ENCODE results near the gene FAR2. TPM values are rescaled to one million over a fixed set of nuclear protein-coding genes. Genes with fewer than 3 reads are reported as not detected.

The FAR2 gene
- total and polyA plus RNA-seq, 7 donors: 0.75 to 1.9 (median 1.6) TPM

DNA sequence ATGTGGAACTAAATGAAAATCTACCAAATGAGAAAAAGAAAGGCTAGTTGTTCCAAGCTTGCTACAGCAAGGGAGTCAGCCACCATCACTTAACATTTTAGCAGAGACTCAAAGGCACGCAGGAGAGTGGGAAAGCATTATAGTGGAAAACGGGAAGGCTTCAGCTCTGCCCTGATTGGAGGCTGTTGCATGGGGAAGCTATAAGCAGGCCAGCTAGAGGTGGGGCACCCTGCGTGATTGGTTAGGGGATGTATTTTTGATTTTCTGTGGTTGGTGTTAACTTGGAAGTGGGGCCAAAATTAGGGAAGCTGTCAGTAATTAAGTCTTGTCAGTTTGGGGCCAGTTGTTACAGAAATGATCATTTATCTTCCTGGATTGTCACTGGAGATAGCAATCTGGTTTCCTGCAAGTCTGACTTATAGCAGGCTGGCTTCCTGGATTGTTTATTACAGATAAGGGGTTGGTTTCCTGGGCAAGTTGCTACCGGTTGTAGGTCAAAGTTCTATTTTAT, 93.9 kb downstream of the FAR2 start:
- DNase-seq: no peak
- Histone ChIP-seq H3K36me3 (ENCODE audit: insufficient read depth in 1 of 2, low read depth in 1 of 2) (no peaks in the 10 kb centered on the region), H3K9me3 (no peaks in the 10 kb centered on the region), H3K4me1 (no peaks in the 10 kb centered on the region), H3K27me3 (ENCODE audit: insufficient read depth in 3 of 3, low read length in 2 of 3) (no peaks in the 10 kb centered on the region), H3K27ac (no peak overlapping the region), H3K4me3 (no peak overlapping the region)
- TF ChIP-seq, protein P1, sequence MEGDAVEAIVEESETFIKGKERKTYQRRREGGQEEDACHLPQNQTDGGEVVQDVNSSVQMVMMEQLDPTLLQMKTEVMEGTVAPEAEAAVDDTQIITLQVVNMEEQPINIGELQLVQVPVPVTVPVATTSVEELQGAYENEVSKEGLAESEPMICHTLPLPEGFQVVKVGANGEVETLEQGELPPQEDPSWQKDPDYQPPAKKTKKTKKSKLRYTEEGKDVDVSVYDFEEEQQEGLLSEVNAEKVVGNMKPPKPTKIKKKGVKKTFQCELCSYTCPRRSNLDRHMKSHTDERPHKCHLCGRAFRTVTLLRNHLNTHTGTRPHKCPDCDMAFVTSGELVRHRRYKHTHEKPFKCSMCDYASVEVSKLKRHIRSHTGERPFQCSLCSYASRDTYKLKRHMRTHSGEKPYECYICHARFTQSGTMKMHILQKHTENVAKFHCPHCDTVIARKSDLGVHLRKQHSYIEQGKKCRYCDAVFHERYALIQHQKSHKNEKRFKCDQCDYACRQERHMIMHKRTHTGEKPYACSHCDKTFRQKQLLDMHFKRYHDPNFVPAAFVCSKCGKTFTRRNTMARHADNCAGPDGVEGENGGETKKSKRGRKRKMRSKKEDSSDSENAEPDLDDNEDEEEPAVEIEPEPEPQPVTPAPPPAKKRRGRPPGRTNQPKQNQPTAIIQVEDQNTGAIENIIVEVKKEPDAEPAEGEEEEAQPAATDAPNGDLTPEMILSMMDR (IDR thresholded peaks at IDR 0.05): no peak
- no peak for ATAC-seq
- 52 to 78% (median 66%) methylated on average over 4 of the region's 4 CpGs for WGBS, 3 donors
- intact Hi-C loops (cut with DNase I): no loop called here

DNA sequence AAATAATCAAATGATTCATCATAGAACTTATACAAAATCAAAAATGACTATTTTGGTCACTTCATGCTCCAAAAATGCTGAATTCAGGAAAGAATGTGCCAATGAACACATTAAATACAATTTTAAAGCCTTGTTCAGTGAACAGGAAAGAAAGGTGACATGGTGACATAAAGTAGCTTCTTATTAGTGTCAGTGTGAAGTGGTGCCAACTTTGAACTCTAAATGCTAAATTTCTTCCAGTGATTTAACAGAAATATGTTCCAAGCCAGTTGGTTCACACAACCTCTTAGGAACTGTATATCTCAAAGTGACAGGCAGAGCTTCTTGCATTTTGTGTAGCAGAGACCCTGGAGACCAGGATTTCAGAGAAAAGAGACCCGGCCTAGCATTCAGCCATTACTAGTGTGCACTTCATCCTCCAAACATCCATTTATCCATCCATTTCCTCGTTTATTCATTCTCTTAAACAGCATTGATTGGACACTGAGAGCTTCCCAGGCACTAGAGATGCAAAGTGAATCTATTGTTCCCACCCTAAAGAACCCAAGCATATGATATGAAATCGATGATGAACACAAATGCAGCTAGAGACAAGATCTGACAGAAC, 95.2 kb downstream of the FAR2 start:
- ATAC-seq (no peak), DNase-seq (no peak)
- Histone ChIP-seq H3K4me1 (no peaks in the 10 kb centered on the region), H3K9me3 (no peaks in the 10 kb centered on the region), H3K36me3 (ENCODE audit: insufficient read depth in 1 of 2, low read depth in 1 of 2) (no peaks in the 10 kb centered on the region), H3K4me3 (no peak overlapping the region), H3K27me3 (ENCODE audit: insufficient read depth in 3 of 3, low read length in 2 of 3) (no peaks in the 10 kb centered on the region), H3K27ac (no peak overlapping the region)
- TF ChIP-seq, protein P1 (IDR thresholded peaks at IDR 0.05): no peak
- intact Hi-C loops (cut with DNase I): no loop called here
- 90 to 92% (median 91%) methylated on average over 3 of the region's 3 CpGs for WGBS, 3 donors

DNA sequence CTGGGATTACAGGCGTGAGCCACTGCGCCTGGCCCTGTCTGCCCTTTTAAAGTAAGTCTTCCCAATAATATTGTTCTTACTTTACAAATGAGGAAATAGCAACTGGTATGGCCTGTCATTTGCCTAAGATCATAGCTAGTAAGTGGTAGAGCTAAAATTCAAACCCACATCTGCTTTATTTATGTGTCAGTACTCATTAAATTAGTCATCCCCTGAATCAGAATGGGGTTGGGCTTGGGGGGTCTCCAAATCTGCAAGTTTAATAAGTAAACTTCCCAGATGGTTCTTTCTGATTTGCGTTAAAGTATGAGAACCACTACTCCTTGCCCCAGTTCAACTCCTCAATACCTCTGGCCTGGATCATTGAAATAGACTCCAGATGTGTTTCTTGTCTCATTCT, 96.2 kb downstream of the FAR2 start:
- WGBS, 3 donors: 91 to 98% (median 95%) methylated on average over 3 of the region's 3 CpGs
- TF ChIP-seq, protein P1 (IDR thresholded peaks at IDR 0.05): no peak
- H3K4me1 ChIP-seq: no peaks in the 10 kb centered on the region
- no peaks in the 10 kb centered on the region for H3K36me3 ChIP-seq (ENCODE audit: insufficient read depth in 1 of 2, low read depth in 1 of 2)
- intact Hi-C loops (cut with DNase I): no loop called here
- DNase-seq: no peak
- no peak overlapping the region for H3K27ac ChIP-seq
- no peak overlapping the region for H3K4me3 ChIP-seq
- ATAC-seq: no peak
- H3K9me3 ChIP-seq: no peaks in the 10 kb centered on the region
- no peaks in the 10 kb centered on the region for H3K27me3 ChIP-seq (ENCODE audit: insufficient read depth in 3 of 3, low read length in 2 of 3)

DNA sequence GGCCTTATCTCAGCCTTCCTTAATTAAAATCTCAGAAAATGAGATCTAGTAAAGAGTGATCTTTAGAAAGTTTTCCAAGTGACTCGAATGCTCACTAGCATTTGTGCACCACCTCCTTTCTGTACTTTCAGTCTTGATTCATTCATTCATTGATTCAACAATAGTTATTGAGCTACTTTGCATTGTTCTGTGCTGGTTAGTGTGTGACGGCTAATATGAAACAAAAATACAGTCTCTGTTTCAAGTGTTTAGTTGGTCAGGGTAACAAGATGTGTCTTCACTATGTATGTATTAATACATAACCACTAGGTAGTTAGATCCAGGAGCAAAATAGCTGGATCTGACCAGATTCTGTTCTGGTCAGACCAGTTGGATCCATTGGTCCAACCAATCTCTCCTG, 100.9 kb downstream of the FAR2 start:
- H3K36me3 ChIP-seq (ENCODE audit: insufficient read depth in 1 of 2, low read depth in 1 of 2): no peaks in the 10 kb centered on the region
- DNase-seq: no peak
- no peak overlapping the region for H3K4me3 ChIP-seq
- ATAC-seq: no peak
- H3K27ac ChIP-seq: no peak overlapping the region
- no peaks in the 10 kb centered on the region for H3K9me3 ChIP-seq
- TF ChIP-seq, protein P1 (IDR thresholded peaks at IDR 0.05): no peak
- H3K4me1 ChIP-seq: no peaks in the 10 kb centered on the region
- 96 to 97% (median 97%) methylated on average over 2 of the region's 2 CpGs for WGBS, 3 donors
- H3K27me3 ChIP-seq (ENCODE audit: insufficient read depth in 3 of 3, low read length in 2 of 3): no peaks in the 10 kb centered on the region
- intact Hi-C loops (cut with DNase I): no loop called here

Data from psoas muscle (tissue), 8 donors.